Stimulated activated CD8-positive, alpha-beta memory T cell treated with anti-CD3 and anti-CD28 coated beads, Interleukin-2, amount 100 ng/mL, for 1 hour (primary cell): ENCODE measurements around the gene ICAM4.
"Not testable (repeated sequence)": the region's sequence is repeated elsewhere in the genome, so short reads cannot be mapped to it uniquely, and the experiment has no call there.

ENCODE experiments used
- DNase-seq, 2 donors: peaks; one replicate each; pipeline ENCODE4 v3.0.0-alpha.2; 2020; ENCODE audit warnings: low read depth in 2 of 2

The ICAM4 gene

DNA sequence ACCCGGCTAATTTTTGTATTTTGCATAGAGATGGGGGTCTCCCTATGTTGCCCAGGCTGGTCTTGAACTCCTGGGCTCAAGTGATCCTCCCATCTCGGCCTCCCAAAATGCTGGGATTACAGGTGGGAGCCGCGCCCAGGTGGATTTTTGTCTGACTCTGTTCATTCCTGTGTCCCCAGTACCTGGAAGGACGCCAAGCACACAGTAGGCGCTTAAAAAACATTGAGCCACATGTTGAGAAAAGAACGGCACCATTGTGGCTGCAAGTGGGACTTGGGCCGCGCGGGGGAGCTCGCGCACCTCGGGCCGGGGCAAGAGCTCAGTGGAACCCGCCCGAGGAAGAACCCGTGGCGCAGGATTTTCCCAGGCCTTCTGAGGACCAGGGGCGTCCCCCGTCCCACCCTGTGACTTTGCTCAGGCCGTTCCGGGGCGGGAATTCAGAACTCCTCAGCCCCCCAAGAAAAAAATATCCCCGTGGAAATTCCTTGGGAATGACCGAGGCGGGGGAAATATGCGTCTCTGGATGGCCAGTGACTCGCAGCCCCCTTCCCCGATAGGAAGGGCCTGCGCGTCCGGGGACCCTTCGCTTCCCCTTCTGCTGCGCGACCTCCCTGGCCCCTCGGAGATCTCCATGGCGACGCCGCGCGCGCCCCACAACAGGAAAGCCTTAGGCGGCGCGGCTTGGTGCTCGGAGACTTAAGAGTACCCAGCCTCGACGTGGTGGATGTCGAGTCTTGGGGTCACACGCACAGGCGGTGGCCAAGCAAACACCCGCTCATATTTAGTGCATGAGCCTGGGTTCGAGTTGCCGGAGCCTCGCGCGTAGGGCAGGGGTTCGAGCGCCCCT is 17.2 kb upstream of the ICAM4 start:
- DNase-seq = peak; percentile 76 to 77

DNA sequence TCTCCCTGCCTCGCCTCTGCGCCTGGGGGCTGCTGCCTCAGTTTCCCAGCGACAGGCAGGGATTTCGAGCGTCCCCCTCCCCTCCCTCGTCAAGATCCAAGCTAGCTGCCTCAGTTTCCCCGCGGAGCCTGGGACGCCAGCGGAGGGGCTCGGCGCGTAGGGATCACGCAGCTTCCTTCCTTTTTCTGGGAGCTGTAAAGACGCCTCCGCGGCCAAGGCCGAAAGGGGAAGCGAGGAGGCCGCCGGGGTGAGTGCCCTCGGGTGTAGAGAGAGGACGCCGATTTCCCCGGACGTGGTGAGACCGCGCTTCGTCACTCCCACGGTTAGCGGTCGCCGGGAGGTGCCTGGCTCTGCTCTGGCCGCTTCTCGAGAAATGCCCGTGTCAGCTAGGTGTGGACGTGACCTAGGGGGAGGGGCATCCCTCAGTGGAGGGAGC is 16.6 kb upstream of the ICAM4 start:
- DNase-seq = peak; percentile 51 to 58

DNA sequence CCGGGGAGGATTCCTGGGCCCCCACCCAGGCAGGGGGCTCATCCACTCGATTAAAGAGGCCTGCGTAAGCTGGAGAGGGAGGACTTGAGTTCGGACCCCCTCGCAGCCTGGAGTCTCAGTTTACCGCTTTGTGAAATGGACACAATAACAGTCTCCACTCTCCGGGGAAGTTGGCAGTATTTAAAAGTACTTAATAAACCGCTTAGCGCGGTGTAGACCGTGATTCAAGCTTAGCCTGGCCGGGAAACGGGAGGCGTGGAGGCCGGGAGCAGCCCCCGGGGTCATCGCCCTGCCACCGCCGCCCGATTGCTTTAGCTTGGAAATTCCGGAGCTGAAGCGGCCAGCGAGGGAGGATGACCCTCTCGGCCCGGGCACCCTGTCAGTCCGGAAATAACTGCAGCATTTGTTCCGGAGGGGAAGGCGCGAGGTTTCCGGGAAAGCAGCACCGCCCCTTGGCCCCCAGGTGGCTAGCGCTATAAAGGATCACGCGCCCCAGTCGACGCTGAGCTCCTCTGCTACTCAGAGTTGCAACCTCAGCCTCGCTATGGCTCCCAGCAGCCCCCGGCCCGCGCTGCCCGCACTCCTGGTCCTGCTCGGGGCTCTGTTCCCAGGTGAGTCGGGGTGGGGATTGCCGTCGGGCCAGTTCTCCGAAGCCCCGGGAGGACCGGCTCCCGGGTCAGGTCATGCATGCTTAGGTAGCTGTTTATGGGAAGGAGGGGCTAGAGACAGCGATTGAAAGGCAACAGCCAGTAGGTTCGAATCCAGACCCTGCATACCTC is 15.9 kb upstream of the ICAM4 start, which contains the start of gene ICAM1:
Gene ICAM1, plus strand, starts transcription at position 505 of the 779 bp plus-strand sequence. Its CDS starts 40 bp downstream, at position 545.
- DNase-seq = peak; percentile 48 to 57

DNA sequence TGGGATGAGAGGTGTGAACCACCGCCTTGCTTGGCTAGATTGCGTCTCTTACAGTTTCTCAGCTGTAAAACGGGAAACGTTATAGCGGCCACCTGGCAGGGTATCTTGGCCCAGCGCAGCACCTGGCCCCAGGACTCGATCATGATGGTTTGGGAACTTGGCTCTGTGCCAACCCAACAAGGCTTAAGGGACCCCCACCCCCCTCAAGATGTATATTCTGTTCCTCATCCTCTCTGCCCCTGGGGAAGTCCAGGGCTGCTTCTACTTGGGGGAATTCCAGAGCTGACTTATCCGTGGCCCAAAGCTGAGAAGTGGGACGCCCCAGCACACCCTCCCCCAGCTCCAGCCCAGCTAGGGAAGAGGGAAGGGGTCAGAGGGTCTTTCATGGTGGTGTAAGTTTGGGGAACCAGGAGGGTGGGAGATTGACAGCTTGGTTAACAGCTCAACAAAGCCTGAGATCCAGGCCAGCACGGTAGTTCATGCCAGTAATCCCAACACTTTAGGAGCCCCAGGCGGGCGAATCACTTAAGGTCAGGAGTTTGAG is 15.1 kb upstream of the ICAM4 start:
- no peak for DNase-seq

DNA sequence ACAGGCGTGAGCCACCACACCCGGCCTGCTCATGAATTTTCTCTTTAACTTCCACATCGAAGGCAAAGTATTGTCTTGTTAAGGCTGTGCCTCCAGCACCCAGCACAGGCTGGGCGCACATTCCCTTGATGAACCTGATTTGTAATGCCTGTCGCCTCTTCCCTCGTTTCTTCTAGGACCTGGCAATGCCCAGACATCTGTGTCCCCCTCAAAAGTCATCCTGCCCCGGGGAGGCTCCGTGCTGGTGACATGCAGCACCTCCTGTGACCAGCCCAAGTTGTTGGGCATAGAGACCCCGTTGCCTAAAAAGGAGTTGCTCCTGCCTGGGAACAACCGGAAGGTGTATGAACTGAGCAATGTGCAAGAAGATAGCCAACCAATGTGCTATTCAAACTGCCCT is 12.2 kb upstream of the ICAM4 start:
- no peak for DNase-seq

DNA sequence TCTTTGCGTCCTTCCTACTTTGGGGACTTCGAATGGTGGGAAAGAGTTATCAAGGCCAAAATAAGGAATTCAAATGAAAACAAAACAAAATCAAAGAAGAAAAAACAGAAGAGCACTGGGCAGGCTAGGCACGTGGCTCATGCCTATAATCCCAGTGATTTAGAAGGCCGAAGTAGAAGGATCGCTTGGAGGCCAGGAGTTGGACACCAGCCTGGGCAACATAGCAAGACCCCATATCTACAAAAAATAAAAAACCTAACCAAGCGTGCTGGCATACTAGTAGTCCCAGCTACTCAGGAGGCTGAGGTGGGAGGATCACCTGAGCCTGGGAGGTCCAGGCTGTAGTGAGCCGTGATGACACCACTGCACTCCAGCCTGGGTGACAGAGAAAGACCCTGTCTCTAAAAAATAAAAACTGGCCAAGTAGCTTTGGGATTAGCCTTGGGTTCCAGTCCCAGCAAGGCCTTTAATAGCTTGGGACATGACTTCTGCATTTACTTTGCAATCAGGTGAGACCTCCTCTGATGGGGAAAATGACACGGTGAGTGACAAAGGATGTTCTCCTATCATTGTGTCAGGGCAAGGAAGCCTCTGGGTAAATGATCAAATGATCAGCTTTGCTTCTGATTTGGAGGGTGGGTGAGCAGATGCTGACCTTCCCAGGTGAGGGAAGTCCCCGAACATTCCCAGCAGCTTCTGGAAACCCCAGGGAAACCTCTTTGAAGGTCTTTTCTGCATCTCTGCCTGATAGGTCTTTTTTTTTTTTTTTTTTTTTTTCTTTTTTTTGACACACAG is 8.8 kb upstream of the ICAM4 start:
- DNase-seq = no peak

DNA sequence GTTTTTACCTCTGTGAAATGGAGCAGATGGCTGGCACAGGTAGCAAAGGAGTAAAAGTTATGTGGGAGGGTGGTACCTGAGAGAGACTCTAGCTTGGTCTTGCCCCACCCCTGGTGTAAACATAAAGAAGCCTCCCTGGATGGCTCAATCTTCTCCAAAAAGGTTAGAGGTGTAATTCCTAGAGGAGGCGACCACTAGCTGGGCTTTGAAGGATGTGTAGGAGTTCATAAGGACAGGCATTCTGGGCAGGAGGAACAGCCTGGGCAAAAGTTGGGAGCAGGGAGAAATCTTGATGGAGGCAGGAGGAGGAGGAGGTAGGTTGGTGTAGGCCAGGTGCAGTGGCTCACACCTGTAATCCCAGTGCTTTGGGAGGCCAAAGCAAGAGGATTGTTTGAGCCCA is 7.8 kb upstream of the ICAM4 start:
- DNase-seq = no peak

DNA sequence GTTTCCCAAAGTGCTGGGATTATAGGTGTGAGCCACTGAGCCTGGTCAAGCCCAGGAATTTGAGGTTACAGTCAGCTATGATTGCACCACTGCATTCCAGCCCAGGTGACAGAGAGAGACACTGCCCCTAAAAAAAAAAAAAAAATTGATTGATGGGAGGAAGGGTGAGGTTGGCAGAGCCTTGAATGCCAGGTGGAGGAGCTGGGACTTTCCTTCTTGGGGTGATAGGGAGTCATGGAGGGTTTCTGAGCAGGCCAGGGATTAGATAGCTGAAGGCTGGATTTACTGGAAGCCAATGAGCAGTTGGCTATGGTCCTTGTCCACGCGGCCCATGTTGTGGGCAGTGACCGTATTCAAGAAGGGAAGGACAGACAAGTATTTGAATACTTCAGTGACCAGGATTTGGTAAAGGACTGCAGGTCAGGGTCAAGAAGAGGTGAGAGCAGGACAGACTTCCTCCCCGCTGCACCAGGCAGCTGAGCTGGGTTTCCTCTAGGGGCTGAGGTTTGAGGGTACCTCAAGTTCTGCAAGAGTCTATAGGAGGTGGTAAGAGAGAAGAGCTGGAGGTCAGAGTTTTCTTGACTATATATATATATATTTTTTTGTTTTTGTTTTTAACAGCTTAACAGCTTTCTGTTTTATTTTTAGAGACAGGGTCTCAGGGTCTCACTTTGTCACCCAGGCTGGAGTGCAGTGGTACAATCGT is 6.9 kb upstream of the ICAM4 start:
- DNase-seq = no peak

DNA sequence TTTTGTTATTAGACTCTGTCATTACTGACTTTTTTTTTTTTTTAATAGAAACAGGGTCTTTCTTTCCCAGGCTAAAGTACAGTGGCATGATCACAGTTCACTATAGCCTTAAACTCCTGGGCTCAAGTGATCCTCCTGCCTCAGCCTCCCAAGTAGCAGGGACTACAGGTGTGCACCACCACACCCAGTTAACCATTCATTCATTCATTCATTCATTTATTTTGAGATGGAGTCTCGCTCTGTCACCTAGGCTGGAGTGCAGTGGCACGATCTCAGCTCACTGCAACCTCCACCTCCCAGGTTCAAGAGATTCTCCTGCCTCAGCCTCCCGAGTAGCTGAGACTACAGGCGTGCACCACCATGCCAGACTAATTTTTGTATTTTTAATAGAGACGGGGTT is 4.7 kb upstream of the ICAM4 start:
- not testable (repeated sequence) for DNase-seq

DNA sequence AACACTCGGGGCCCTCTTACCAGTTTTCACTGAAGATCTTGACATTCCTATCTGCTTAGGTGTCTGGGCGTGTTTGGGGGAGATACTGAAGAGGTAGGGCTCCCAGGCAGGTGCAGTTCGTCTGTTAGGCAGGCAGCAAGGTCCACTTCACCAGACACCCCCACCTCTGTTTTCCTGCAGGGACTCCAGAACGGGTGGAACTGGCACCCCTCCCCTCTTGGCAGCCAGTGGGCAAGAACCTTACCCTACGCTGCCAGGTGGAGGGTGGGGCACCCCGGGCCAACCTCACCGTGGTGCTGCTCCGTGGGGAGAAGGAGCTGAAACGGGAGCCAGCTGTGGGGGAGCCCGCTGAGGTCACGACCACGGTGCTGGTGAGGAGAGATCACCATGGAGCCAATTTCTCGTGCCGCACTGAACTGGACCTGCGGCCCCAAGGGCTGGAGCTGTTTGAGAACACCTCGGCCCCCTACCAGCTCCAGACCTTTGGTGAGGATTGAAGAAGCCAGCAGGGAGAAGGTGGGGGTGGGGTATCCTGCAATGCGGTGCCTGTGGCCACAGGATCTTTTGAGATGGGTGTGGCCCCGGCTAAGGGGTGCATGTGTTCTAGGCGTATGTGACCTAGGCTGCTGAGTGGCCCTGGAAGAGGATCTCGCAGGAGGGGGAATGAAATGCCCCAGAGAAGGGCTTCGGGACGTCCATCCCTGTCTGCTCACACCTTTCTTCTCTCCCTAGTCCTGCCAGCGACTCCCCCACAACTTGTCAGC is 3.3 kb upstream of the ICAM4 start:
- DNase-seq = no peak

DNA sequence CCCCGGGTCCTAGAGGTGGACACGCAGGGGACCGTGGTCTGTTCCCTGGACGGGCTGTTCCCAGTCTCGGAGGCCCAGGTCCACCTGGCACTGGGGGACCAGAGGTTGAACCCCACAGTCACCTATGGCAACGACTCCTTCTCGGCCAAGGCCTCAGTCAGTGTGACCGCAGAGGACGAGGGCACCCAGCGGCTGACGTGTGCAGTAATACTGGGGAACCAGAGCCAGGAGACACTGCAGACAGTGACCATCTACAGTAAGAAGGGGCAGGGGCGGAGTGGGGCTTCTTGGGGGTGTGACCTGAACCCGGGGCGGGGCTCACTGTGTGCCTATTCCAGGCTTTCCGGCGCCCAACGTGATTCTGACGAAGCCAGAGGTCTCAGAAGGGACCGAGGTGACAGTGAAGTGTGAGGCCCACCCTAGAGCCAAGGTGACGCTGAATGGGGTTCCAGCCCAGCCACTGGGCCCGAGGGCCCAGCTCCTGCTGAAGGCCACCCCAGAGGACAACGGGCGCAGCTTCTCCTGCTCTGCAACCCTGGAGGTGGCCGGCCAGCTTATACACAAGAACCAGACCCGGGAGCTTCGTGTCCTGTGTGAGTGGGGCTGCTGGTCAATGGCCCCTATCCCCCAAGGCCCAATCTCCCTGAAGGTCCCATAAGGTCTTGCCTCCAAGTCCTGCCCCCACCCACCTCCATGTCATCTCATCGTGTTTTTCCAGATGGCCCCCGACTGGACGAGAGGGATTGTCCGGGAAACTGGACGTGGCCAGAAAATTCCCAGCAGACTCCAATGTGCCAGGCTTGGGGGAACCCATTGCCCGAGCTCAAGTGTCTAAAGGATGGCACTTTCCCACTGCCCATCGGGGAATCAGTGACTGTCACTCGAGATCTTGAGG is 2.4 kb upstream of the ICAM4 start:
- no peak for DNase-seq

DNA sequence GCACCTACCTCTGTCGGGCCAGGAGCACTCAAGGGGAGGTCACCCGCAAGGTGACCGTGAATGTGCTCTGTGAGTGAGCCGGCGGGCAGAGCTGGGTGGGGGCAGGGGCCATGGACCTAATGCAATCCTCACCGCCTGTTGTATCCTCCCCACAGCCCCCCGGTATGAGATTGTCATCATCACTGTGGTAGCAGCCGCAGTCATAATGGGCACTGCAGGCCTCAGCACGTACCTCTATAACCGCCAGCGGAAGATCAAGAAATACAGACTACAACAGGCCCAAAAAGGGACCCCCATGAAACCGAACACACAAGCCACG is 1.8 kb upstream of the ICAM4 start:
- no peak for DNase-seq

DNA sequence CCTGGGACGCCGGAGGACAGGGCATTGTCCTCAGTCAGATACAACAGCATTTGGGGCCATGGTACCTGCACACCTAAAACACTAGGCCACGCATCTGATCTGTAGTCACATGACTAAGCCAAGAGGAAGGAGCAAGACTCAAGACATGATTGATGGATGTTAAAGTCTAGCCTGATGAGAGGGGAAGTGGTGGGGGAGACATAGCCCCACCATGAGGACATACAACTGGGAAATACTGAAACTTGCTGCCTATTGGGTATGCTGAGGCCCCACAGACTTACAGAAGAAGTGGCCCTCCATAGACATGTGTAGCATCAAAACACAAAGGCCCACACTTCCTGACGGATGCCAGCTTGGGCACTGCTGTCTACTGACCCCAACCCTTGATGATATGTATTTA is 1.4 kb upstream of the ICAM4 start:
- no peak for DNase-seq

DNA sequence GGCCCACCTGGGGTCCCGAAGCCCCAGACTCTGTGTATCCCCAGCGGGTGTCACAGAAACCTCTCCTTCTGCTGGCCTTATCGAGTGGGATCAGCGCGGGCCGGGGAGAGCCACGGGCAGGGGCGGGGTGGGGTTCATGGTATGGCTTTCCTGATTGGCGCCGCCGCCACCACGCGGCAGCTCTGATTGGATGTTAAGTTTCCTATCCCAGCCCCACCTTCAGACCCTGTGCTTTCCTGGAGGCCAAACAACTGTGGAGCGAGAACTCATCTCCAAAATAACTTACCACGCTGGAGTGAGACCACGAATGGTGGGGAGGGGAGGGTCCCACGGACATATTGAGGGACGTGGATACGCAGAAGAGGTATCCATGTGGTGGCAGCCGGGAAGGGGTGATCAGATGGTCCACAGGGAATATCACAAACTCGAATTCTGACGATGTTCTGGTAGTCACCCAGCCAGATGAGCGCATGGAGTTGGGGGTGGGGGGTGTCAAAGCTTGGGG is 2.0 kb downstream of the ICAM4 start:
- DNase-seq = no peak

DNA sequence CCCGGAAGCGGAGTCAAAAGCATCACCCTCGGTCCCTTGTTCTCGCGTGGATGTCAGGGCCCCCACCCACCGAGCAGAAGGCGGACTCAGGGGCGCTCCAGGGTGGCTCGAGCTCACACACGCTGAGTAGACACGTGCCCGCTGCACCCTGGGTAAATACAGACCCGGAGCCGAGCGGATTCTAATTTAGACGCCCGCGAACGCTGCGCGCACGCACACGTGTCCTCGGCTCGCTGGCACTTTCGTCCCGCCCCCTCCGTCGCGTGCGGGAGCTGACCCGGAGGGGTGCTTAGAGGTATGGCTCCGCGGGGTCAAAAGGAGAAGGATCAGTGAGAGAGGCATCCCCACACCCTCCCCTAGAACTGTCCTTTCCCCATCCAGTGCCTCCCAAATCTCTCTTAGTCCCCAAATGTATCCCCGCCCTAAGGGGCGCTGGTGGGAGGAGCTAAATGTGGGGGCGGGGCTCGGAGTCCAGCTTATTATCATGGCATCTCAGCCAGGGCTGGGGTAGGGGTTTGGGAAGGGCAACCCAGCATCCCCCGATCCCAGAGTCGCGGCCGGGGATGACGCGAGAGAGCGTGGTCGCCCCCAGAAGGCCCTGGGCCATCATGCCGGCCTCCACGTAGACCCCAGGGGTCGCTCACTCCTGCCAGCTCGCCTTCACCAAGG is 2.5 kb downstream of the ICAM4 start:
- no peak for DNase-seq

DNA sequence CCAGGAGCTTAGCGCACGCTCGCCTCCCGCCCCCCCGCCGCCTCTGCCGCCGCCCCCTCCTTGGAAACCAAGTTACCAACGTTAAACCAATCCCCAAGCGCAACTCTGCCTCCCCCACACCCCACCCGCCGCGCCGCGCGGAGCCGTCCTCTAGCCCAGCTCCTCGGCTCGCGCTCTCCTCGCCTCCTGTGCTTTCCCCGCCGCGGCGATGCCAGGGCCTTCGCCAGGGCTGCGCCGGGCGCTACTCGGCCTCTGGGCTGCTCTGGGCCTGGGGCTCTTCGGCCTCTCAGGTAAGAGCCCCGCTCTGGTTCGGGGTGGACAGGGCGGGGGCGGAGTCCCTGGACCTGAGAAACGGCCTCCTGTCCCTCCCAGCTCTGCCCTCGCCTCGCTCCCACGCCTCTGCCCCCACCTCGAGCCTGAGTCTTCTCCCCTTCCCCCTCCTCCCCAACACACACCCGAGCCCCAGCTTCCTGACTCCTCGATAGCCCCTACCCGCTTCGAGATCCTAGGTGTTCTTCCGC is 3.1 kb downstream of the ICAM4 start, which contains the start of gene ICAM5:
Gene ICAM5, plus strand, starts transcription at position 117 of the 521 bp plus-strand sequence. Its CDS starts 92 bp downstream, at position 209.
- DNase-seq = no peak

DNA sequence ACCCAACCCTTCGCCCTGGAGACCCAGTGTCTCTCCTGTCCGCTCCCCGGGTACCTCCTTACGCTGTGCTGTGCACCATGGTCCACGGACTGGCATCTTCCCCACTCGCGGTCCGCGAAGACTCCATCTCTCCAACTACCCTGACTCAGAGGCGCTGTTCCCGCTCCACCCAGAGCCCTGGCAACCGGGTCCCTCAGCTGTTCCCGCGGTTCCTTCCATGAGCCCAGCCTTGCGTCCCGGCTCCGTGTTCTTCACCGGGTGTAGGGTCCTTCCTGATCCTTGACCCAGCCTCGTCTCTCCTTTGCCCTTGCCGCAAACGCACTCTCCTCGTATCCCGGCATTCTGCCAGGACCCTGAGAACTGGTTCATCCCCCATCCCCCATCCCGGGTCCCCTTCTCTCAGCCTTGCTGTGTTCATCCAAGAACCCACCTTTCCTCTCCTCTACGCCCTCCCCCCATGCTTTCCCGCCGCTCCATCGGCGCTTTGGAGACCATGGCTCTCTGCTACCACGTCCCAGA is 3.7 kb downstream of the ICAM4 start:
- no peak for DNase-seq
